H9 (cell line): ENCODE measurements around the gene COMMD1. TPM values are rescaled to one million over a fixed set of nuclear protein-coding genes. Genes with fewer than 3 reads are reported as not detected.
A peak's percentile ranks its signal among the peaks of the same experiment; 100 is the strongest.

Experiments used
- DNase-seq: peaks from one replicate; pipeline ENCODE4 v3.0.0-alpha.2; 2017
- H2AFZ ChIP-seq: one replicate; pipeline ENCODE4 v1.6.1; 2013; ENCODE audit warnings: mild to moderate bottlenecking, low read length, control low read depth, moderate library complexity
- H2AK5ac ChIP-seq: 2 replicates; pipeline ENCODE4 v1.6.1; 2013; ENCODE audit warnings: low read length, control low read depth, mixed read lengths; ENCODE audit not compliant: insufficient read length
- H2BK120ac ChIP-seq: one replicate; pipeline ENCODE4 v1.6.1; 2013; ENCODE audit warnings: low read depth, mild to moderate bottlenecking, low read length, control low read depth, inconsistent platforms; ENCODE audit not compliant: poor library complexity, severe bottlenecking
- H2BK12ac ChIP-seq: 2 replicates; pipeline ENCODE4 v1.6.1; 2013; ENCODE audit warnings: low read length, control low read depth, mixed read lengths, low read depth; ENCODE audit not compliant: insufficient read length
- H2BK15ac ChIP-seq: 2 replicates; pipeline ENCODE4 v1.6.1; 2013; ENCODE audit warnings: low read depth, low read length, control low read depth
- H2BK20ac ChIP-seq: one replicate; pipeline ENCODE4 v1.6.1; 2013; ENCODE audit warnings: low read depth, mild to moderate bottlenecking, low read length, control low read depth, inconsistent platforms; ENCODE audit not compliant: poor library complexity, severe bottlenecking
- H2BK5ac ChIP-seq: 2 replicates; pipeline ENCODE4 v1.6.1; 2013; ENCODE audit warnings: low read length, control low read depth, mixed read lengths; ENCODE audit not compliant: insufficient read length
- H3K14ac ChIP-seq: 2 replicates; pipeline ENCODE4 v1.6.1; 2013; ENCODE audit warnings: low read length, control low read depth; ENCODE audit not compliant: insufficient read depth
- H3K18ac ChIP-seq: 2 replicates; pipeline ENCODE4 v1.6.1; 2013; ENCODE audit warnings: low read depth, mild to moderate bottlenecking, mixed read lengths, low read length, control low read depth; ENCODE audit not compliant: insufficient read length
- H3K23ac ChIP-seq: 2 replicates; pipeline ENCODE4 v1.6.1; 2013; ENCODE audit warnings: low read length, control low read depth, mixed read lengths, low read depth; ENCODE audit not compliant: insufficient read length
- H3K23me2 ChIP-seq: 2 replicates; pipeline ENCODE4 v1.6.1; 2013; ENCODE audit warnings: low read depth, mild to moderate bottlenecking, mixed read lengths, low read length, control low read depth; ENCODE audit not compliant: insufficient read length, poor library complexity, severe bottlenecking
- H3K27ac ChIP-seq: 2 replicates; pipeline ENCODE4 v1.5.1; 2013; ENCODE audit warnings: low read length, control low read depth, mixed read lengths, low read depth; ENCODE audit not compliant: insufficient read length
- H3K27me3 ChIP-seq: 2 replicates; pipeline ENCODE4 v1.6.1; 2013; ENCODE audit warnings: low read length, control low read depth, inconsistent platforms; ENCODE audit not compliant: insufficient read depth
- H3K4ac ChIP-seq: 2 replicates; pipeline ENCODE4 v1.6.1; 2013; ENCODE audit warnings: low read depth, mild to moderate bottlenecking, control low read depth, inconsistent platforms, low read length, moderate library complexity
- H3K4me1 ChIP-seq: 2 replicates; pipeline ENCODE4 v1.6.1; 2013; ENCODE audit warnings: low read length, control low read depth, inconsistent platforms; ENCODE audit not compliant: insufficient read depth
- H3K4me2 ChIP-seq: 2 replicates; pipeline ENCODE4 v1.6.1; 2013; ENCODE audit warnings: low read length, control low read depth, mixed read lengths; ENCODE audit not compliant: insufficient read length, insufficient read depth
- H3K56ac ChIP-seq: 2 replicates; pipeline ENCODE4 v1.6.1; 2013; ENCODE audit warnings: low read depth, mild to moderate bottlenecking, mixed read lengths, low read length, control low read depth; ENCODE audit not compliant: insufficient read length
- H3K79me1 ChIP-seq: 2 replicates; pipeline ENCODE4 v1.6.1; 2013; ENCODE audit warnings: low read depth, mild to moderate bottlenecking, moderate library complexity, low read length, control low read depth, inconsistent platforms; ENCODE audit not compliant: insufficient read depth, poor library complexity, severe bottlenecking
- H3K79me2 ChIP-seq: 2 replicates; pipeline ENCODE4 v1.6.1; 2013; ENCODE audit warnings: low read length, control low read depth, inconsistent platforms; ENCODE audit not compliant: insufficient read depth
- H3K9ac ChIP-seq: 2 replicates; pipeline ENCODE4 v1.6.1; 2013; ENCODE audit warnings: low read length, control low read depth, mixed read lengths; ENCODE audit not compliant: insufficient read length; ENCODE audit errors: extremely low read depth
- H3K9me3 ChIP-seq: one replicate; pipeline ENCODE4 v1.6.1; 2013; ENCODE audit warnings: low read depth, low read length, inconsistent platforms; ENCODE audit not compliant: control insufficient read depth
- H3T11ph ChIP-seq: one replicate; pipeline ENCODE4 v1.6.1; 2013; ENCODE audit warnings: mild to moderate bottlenecking, low read length, control low read depth, inconsistent platforms
- H4K20me1 ChIP-seq: one replicate; pipeline ENCODE4 v1.6.1; 2013; ENCODE audit not compliant: control insufficient read depth, insufficient read length, insufficient read depth
- H4K5ac ChIP-seq: 2 replicates; pipeline ENCODE4 v1.6.1; 2013; ENCODE audit warnings: low read depth, mild to moderate bottlenecking, mixed read lengths, low read length, control low read depth; ENCODE audit not compliant: insufficient read length
- H4K8ac ChIP-seq: replicated peaks from 2 replicates; pipeline ENCODE4 v1.6.1; 2013; ENCODE audit warnings: low read length, control low read depth, mixed read lengths, low read depth; ENCODE audit not compliant: insufficient read length
- H4K91ac ChIP-seq: 2 replicates; pipeline ENCODE4 v1.6.1; 2013; ENCODE audit warnings: low read depth, mild to moderate bottlenecking, moderate library complexity, mixed read lengths, low read length, control low read depth; ENCODE audit not compliant: insufficient read length
- H3K27ac Mint-ChIP-seq, 3 experiments: 2 replicates in 2 of 3; 3 replicates in 1 of 3; pipeline ENCODE4 v1.8.0; 2020 to 2021; ENCODE audit warnings: mixed read lengths in 3 of 3, mild to moderate bottlenecking in 1 of 3, moderate library complexity in 1 of 3
- H3K27me3 Mint-ChIP-seq: 2 replicates; pipeline ENCODE4 v1.8.0; 2021; ENCODE audit warnings: low read depth, mild to moderate bottlenecking, moderate library complexity, mixed read lengths
- H3K36me3 Mint-ChIP-seq, 3 experiments: 2 replicates in 2 of 3; 3 replicates in 1 of 3; pipeline ENCODE4 v1.8.0; 2020 to 2021; ENCODE audit warnings: low read depth in 3 of 3, mixed read lengths in 3 of 3; ENCODE audit not compliant: insufficient read depth in 1 of 3
- H3K4me1 Mint-ChIP-seq, 2 experiments: 2 replicates each; pipeline ENCODE4 v1.8.0; 2020; ENCODE audit warnings: mixed read lengths in 2 of 2
- H3K4me3 Mint-ChIP-seq, 2 experiments: 2 replicates in 1 of 2; 3 replicates in 1 of 2; pipeline ENCODE4 v1.8.0; 2020 to 2021; ENCODE audit warnings: mild to moderate bottlenecking in 2 of 2, mixed read lengths in 2 of 2, moderate library complexity in 1 of 2
- H3K9me3 Mint-ChIP-seq, 2 experiments: 2 replicates in 1 of 2; 3 replicates in 1 of 2; pipeline ENCODE4 v1.8.0; 2020; ENCODE audit warnings: mild to moderate bottlenecking in 2 of 2, mixed read lengths in 2 of 2, moderate library complexity in 1 of 2
- whole genome bisulfite sequencing: extraction: QIAGEN DNeasy Blood & Tissue Kit; methylation state at CpG from one replicate; pipeline ENCODE4 v1.1.7; 2013; ENCODE audit warnings: missing lambda C conversion rate, low lambda C conversion rate, mixed read lengths; ENCODE audit not compliant: insufficient read length; ENCODE audit errors: extremely low coverage; 5-methylcytosine and 5-hydroxymethylcytosine counted together
- total RNA-seq: library from RNA; stranded (reverse); gene quantifications from 2 replicates; pipeline ENCODE4 v1.2.1, GENCODE V29; 2021
- TF ChIP-seq, protein P1 (sequence below): fragments of 200-600 bp; sonication (generic); conservative IDR thresholded peaks from 3 replicates; pipeline ENCODE4 v1.8.0; 2021; ENCODE audit warnings: antibody characterized with exemption, mild to moderate bottlenecking

The COMMD1 gene
- total RNA-seq, 1 experiment from 2014 or later: 31.5 TPM

GRCh38 chr2:62101886-62102285, 196.4 kb downstream of the COMMD1 start:
- H4K91ac ChIP-seq: no peak overlapping the region
- H3K23me2 ChIP-seq: no peaks in the 10 kb centered on the region
- H3T11ph ChIP-seq: no peak overlapping the region
- H3K56ac ChIP-seq: no peak overlapping the region
- H2BK120ac ChIP-seq: no peak overlapping the region
- no CpG with 5 or more reads among the region's 2 CpGs for WGBS
- H3K18ac ChIP-seq: no peak overlapping the region
- H3K36me3 Mint-ChIP-seq: no peaks in the 10 kb centered on the region
- no peak overlapping the region for H3K4ac ChIP-seq
- H3K27me3 Mint-ChIP-seq: no peaks in the 10 kb centered on the region
- no peak overlapping the region for H3K14ac ChIP-seq
- H3K79me2 ChIP-seq: no peaks in the 10 kb centered on the region
- no peak overlapping the region for H3K4me2 ChIP-seq
- H4K8ac ChIP-seq: no peak overlapping the region
- H3K27me3 ChIP-seq: no peaks in the 10 kb centered on the region
- H3K4me1 ChIP-seq: no peaks in the 10 kb centered on the region
- no peak overlapping the region for H2BK5ac ChIP-seq
- DNase-seq: no peak
- TF ChIP-seq, protein P1, sequence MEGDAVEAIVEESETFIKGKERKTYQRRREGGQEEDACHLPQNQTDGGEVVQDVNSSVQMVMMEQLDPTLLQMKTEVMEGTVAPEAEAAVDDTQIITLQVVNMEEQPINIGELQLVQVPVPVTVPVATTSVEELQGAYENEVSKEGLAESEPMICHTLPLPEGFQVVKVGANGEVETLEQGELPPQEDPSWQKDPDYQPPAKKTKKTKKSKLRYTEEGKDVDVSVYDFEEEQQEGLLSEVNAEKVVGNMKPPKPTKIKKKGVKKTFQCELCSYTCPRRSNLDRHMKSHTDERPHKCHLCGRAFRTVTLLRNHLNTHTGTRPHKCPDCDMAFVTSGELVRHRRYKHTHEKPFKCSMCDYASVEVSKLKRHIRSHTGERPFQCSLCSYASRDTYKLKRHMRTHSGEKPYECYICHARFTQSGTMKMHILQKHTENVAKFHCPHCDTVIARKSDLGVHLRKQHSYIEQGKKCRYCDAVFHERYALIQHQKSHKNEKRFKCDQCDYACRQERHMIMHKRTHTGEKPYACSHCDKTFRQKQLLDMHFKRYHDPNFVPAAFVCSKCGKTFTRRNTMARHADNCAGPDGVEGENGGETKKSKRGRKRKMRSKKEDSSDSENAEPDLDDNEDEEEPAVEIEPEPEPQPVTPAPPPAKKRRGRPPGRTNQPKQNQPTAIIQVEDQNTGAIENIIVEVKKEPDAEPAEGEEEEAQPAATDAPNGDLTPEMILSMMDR: no peak
- no peak overlapping the region for H2AFZ ChIP-seq
- H2AK5ac ChIP-seq: no peak overlapping the region
- no peak overlapping the region for H2BK20ac ChIP-seq
- H2BK12ac ChIP-seq: no peak overlapping the region
- no peaks in the 10 kb centered on the region for H3K9me3 Mint-ChIP-seq
- H4K20me1 ChIP-seq: no peaks in the 10 kb centered on the region
- H3K23ac ChIP-seq: no peak overlapping the region
- no peak overlapping the region for H4K5ac ChIP-seq
- no peak overlapping the region for H2BK15ac ChIP-seq
- H3K27ac ChIP-seq: no peak overlapping the region
- no peaks in the 10 kb centered on the region for H3K9me3 ChIP-seq
- no peak overlapping the region for H3K9ac ChIP-seq
- peak overlapping the region in 1 of 3 experiments; percentile 31; a peak in 2 of 7 replicates for H3K27ac Mint-ChIP-seq
- H3K4me3 Mint-ChIP-seq: no peak overlapping the region
- H3K79me1 ChIP-seq: no peaks in the 10 kb centered on the region
- H3K4me1 Mint-ChIP-seq: peaks cover 21 to 23% of the 10 kb centered on the region in 2 experiments
